Esophagus muscularis mucosa (tissue), 4 donors: ENCODE measurements around the gene DMXL1. TPM values are rescaled to one million over a fixed set of nuclear protein-coding genes. Genes with fewer than 3 reads are reported as not detected.

Source experiments
- DNase-seq: peaks from one replicate; pipeline ENCODE4 v3.0.0-alpha.2; 2017; ENCODE audit errors: extremely low spot score
- H3K27ac ChIP-seq, 4 donors: fragments of 200-600 bp; sonication (generic); replicated peaks in 1 of 4; 1 replicate in 3 of 4; 2 replicates in 1 of 4; pipeline ENCODE4 v1.5.1; 2016 to 2019; ENCODE audit warnings: mild to moderate bottlenecking in 1 of 4
- H3K27me3 ChIP-seq, 4 donors: fragments of 200-600 bp; sonication (generic); one replicate each; pipeline versions ENCODE4 v1.5.1 to v1.6.0; 2016 to 2019
- H3K36me3 ChIP-seq, 4 donors: fragments of 200-600 bp; sonication (generic); one replicate each; pipeline ENCODE4 v1.5.1; 2016 to 2019
- H3K4me1 ChIP-seq, 4 donors: fragments of 200-600 bp; sonication (generic); one replicate each; pipeline ENCODE4 v1.5.1; 2016 to 2019
- H3K4me3 ChIP-seq, 4 donors: fragments of 200-600 bp; sonication (generic); 1 replicate in 2 of 4; 2 replicates in 2 of 4; pipeline ENCODE4 v1.5.1; 2016 to 2019; ENCODE audit warnings: mild to moderate bottlenecking in 4 of 4, moderate library complexity in 1 of 4
- H3K9me3 ChIP-seq, 4 donors: fragments of 200-600 bp; sonication (generic); 1 replicate in 3 of 4; 2 replicates in 1 of 4; pipeline ENCODE4 v1.5.1; 2016 to 2019
- CTCF ChIP-seq, 3 experiments: fragments of 200-600 bp in 2 of 3; fragments of 450-650 bp in 1 of 3; sonication (generic) in 2 of 3; IDR thresholded peaks; one replicate each; pipeline ENCODE4 v1.5.1; 2017 to 2019; ENCODE audit warnings: antibody characterized with exemption in 3 of 3, mild to moderate bottlenecking in 2 of 3, moderate library complexity in 1 of 3
- EP300 ChIP-seq: sonication (generic); formaldehyde crosslinking; IDR thresholded peaks from one replicate; pipeline ENCODE4 v1.6.1; 2017; ENCODE audit warnings: antibody characterized with exemption
- POLR2A ChIP-seq: fragments of 450-650 bp; IDR thresholded peaks from one replicate; pipeline ENCODE4 v1.6.1; 2017; ENCODE audit warnings: antibody characterized with exemption, moderate library complexity, mild to moderate bottlenecking, low read depth
- POLR2AphosphoS5 ChIP-seq, 2 donors: sonication (generic); formaldehyde crosslinking; IDR thresholded peaks; one replicate each; pipeline ENCODE4 v1.6.1; 2017; ENCODE audit warnings: antibody characterized with exemption in 2 of 2
- WGBS: methylation state at CpG from one replicate; pipeline ENCODE4 v1.1.5; 2018; 5-methylcytosine and 5-hydroxymethylcytosine counted together
- intact Hi-C: fragments of 100-400 bp; cut with DNase I; formaldehyde crosslinking; loops from one replicate; pipeline ENCODE4 v1.15.1; 2023
- total RNA-seq, 4 donors: library from RNA; depleted of rRNA; stranded (reverse); fragments of >200 nt; gene quantifications; one replicate each; pipeline versions ENCODE4 v1.1.0 to v1.2.1, GENCODE V29; 2016

Gene DMXL1
- total RNA-seq, 4 donors from 2014 or later: 36.3 to 65.6 (median 39.9) TPM

DNA sequence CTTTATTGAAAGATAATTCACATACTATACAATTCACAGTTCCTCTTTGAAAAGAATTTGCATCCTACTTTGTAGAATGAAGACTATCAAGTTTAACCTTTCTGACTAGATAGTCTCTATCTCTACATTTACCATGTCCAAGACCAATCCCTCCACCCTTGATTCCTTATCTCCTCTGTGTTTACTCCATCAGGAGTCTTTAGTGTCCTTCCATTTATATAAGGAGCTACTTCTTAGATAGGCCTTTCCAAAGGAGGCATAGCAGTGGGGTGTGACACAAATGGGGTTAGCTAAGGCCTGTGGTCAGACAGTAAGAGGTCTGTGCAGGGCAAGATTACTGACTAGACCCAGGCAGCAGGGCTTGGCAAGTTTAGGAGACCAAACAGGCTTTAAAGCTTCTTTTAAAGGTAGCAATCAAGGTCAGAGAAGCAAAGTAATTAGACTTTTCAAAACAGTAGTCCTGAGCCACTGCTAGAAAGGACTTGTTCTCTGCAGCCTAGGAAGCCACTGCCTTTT lies 11.1 kb upstream of the DMXL1 start:
- no peaks in the 10 kb centered on the region for H3K4me1 ChIP-seq
- H3K9me3 ChIP-seq: no peaks in the 10 kb centered on the region
- DNase-seq: no peak
- intact Hi-C loops: no loop called here
- H3K4me3 ChIP-seq: no peak overlapping the region
- H3K27ac ChIP-seq: no peak overlapping the region
- H3K36me3 ChIP-seq: no peaks in the 10 kb centered on the region
- no peak for TF ChIP-seq POLR2AphosphoS5 (IDR thresholded peaks at IDR 0.05)
- no peak for TF ChIP-seq CTCF (IDR thresholded peaks at IDR 0.05)
- no peak for TF ChIP-seq POLR2A
- TF ChIP-seq EP300: no peak
- no peaks in the 10 kb centered on the region for H3K27me3 ChIP-seq

- 67% methylated on average over 5 of the region's 5 CpGs for WGBS
- no peak for TF ChIP-seq CTCF (IDR thresholded peaks at IDR 0.05)
- no peak for TF ChIP-seq EP300
- no peak for TF ChIP-seq POLR2AphosphoS5 (IDR thresholded peaks at IDR 0.05)
- intact Hi-C loops: no loop called here
Observed at GRCh38 chr5:119063579-119064379, 7.1 kb upstream of the DMXL1 start.

GRCh38 chr5:119067450-119067849 lies 3.4 kb upstream of the DMXL1 start:
- Histone ChIP-seq H3K27ac (no peak overlapping the region), H3K27me3 (no peaks in the 10 kb centered on the region), H3K36me3 (no peaks in the 10 kb centered on the region), H3K4me3 (no peak overlapping the region), H3K4me1 (peaks cover 6 to 15% (median 15%) of the 10 kb centered on the region in 4 donors), H3K9me3 (no peaks in the 10 kb centered on the region)
- DNase-seq: no peak
- intact Hi-C loops: no loop called here
- TF ChIP-seq CTCF (IDR thresholded peaks at IDR 0.05): no peak
- no peak for TF ChIP-seq POLR2A
- TF ChIP-seq EP300: no peak
- TF ChIP-seq POLR2AphosphoS5 (IDR thresholded peaks at IDR 0.05): no peak
- WGBS: 93% methylated on average over 4 of the region's 4 CpGs

More at GRCh38 chr5:119063579-119064379, 7.1 kb upstream of the DMXL1 start:
- H3K27ac ChIP-seq: no peak overlapping the region
- no peak overlapping the region for H3K4me3 ChIP-seq
- DNase-seq: no peak
- no peaks in the 10 kb centered on the region for H3K27me3 ChIP-seq
- H3K9me3 ChIP-seq: no peaks in the 10 kb centered on the region
- no peaks in the 10 kb centered on the region for H3K4me1 ChIP-seq
- no peaks in the 10 kb centered on the region for H3K36me3 ChIP-seq

DNA sequence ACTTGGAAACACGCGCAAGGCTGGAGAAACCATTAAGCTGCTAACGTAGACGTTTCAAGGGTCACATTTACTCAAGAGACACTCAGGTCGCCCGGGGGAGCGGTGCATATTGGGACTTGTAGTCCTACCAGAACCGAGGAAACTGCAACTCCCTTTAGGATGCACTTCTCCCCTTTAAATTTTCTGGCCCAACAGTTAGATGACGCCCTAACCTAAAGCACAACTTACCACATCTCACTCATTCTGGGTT lies 384 bp upstream of the DMXL1 start:
- intact Hi-C loops: loop anchor here (2.0 to 10.0 kb wide), 3 partner anchors 82 to 344 kb away; partner anchors contain the start of gene DTWD2
- Histone ChIP-seq H3K4me3 (peak overlapping the region; percentile 84 to 97 (median 95)), H3K36me3 (no peaks in the 10 kb centered on the region), H3K4me1 (peaks cover 21 to 43% (median 34%) of the 10 kb centered on the region in 4 donors), H3K9me3 (no peaks in the 10 kb centered on the region), H3K27ac (peak overlapping the region; percentile 96 to 99 (median 98)), H3K27me3 (no peaks in the 10 kb centered on the region)
- TF ChIP-seq POLR2AphosphoS5 (IDR thresholded peaks at IDR 0.05): peak in 1 of 2 donors; percentile 18
- no peak for TF ChIP-seq POLR2A
- peak; percentile 98 for DNase-seq
- 0% methylated on average over 6 of the region's 9 CpGs for WGBS

DNA sequence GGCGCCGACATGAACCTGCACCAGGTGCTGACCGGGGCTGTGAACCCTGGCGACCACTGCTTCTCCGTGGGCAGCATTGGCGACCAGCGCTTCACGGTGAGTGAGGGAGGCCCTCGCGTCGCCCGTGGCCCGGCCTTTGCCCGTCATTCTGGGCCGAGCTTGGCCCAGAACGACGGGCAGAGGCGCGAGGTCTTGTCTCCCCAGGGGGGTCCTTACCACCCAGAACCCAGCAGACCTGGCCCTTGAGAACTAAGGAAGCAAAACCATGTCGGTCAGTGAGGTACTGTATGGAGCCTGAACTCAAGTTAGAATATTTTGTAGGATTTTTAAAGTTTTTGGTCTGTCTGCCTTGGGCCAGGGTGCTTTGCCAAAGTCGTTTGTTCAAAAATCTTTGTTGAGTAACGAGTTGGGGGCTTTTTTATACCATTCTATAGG lies 691 bp downstream of the DMXL1 start:
- Histone ChIP-seq H3K36me3 (no peaks in the 10 kb centered on the region), H3K27me3 (no peaks in the 10 kb centered on the region), H3K9me3 (no peaks in the 10 kb centered on the region), H3K4me3 (peak overlapping the region; percentile 84 to 97 (median 95)), H3K4me1 (peaks cover 21 to 50% (median 41%) of the 10 kb centered on the region in 4 donors), H3K27ac (peak overlapping the region; percentile 96 to 99 (median 98))
- TF ChIP-seq POLR2AphosphoS5 (IDR thresholded peaks at IDR 0.05) (no peak), POLR2A (no peak), EP300 (no peak), CTCF (IDR thresholded peaks at IDR 0.05) (no peak)
- intact Hi-C loops: loop anchor here (2.0 to 10.0 kb wide), 3 partner anchors 83 to 343 kb away; partner anchors contain the start of gene DTWD2
- WGBS: 0% methylated on average over 17 of the region's 22 CpGs
- DNase-seq: no peak
